HG03280 (cell line): Measurements from ENCODE around the gene H2BK1.

Experiments used
- ATAC-seq: cut with Tn5 transposase; IDR thresholded peaks from one replicate; pipeline ENCODE4 v1.9.1; 2021; ENCODE audit warnings: mild to moderate bottlenecking, moderate library complexity; ENCODE audit not compliant: unreplicated experiment

The H2BK1 gene

GRCh38 chr7:151210087-151210854 lies at the start of gene H2BK1:
Gene H2BK1, minus strand, starts transcription at chr7:151210488. Its CDS starts 170 bp downstream, at chr7:151210318.
- ATAC-seq: no peak

- ATAC-seq: no peak
Observed at GRCh38 chr7:151257990-151258389, 47.7 kb upstream of the H2BK1 start.

- ATAC-seq: no peak
Observed at GRCh38 chr7:151256410-151257045, 46.2 kb upstream of the H2BK1 start.

GRCh38 chr7:151255390-151255789 lies 45.1 kb upstream of the H2BK1 start:
- ATAC-seq: no peak

GRCh38 chr7:151254851-151255250 lies 44.6 kb upstream of the H2BK1 start:
- no peak for ATAC-seq

- no peak for ATAC-seq
Observed at GRCh38 chr7:151254316-151254715, 44.0 kb upstream of the H2BK1 start.

GRCh38 chr7:151252961-151253711 lies 42.8 kb upstream of the H2BK1 start:
- ATAC-seq: no peak

GRCh38 chr7:151252561-151252835 lies 42.2 kb upstream of the H2BK1 start:
- no peak for ATAC-seq

GRCh38 chr7:151251689-151252560 lies 41.6 kb upstream of the H2BK1 start:
- no peak for ATAC-seq

GRCh38 chr7:151251328-151251688 lies 41.0 kb upstream of the H2BK1 start:
- ATAC-seq: no peak

- ATAC-seq: no peak
Observed at GRCh38 chr7:151250181-151251132, 40.2 kb upstream of the H2BK1 start.

GRCh38 chr7:151249732-151250072 lies 39.4 kb upstream of the H2BK1 start:
- ATAC-seq: no peak

GRCh38 chr7:151249034-151249731 lies 38.9 kb upstream of the H2BK1 start:
- no peak for ATAC-seq

GRCh38 chr7:151248346-151249033 lies 38.2 kb upstream of the H2BK1 start, which contains the start of gene SMARCD3:
Gene SMARCD3, minus strand, starts transcription at chr7:151248694. Its CDS starts 132 bp downstream, at chr7:151248562.
- no peak for ATAC-seq

- no peak for ATAC-seq
Observed at GRCh38 chr7:151247611-151248345, 37.5 kb upstream of the H2BK1 start.

- no peak for ATAC-seq
Observed at GRCh38 chr7:151246851-151247580, 36.7 kb upstream of the H2BK1 start.

GRCh38 chr7:151246102-151246850 lies 36.0 kb upstream of the H2BK1 start:
- no peak for ATAC-seq
